Brain microvascular endothelial cell (primary cell): ENCODE measurements around the gene TRMT2A.

Source experiments
- DNase-seq: peaks from one replicate; pipeline ENCODE4 v3.0.0-alpha.2; 2020
- H3K27ac ChIP-seq: fragments of 250-450 bp; sonication (Bioruptor Pico); 2 replicates; pipeline ENCODE4 v1.5.1; 2020; ENCODE audit warnings: mild to moderate bottlenecking, moderate library complexity
- H3K27me3 ChIP-seq: fragments of 250-450 bp; sonication (Bioruptor Pico); replicated peaks from 2 replicates; pipeline ENCODE4 v1.5.1; 2020; ENCODE audit warnings: mild to moderate bottlenecking
- H3K36me3 ChIP-seq: fragments of 250-450 bp; sonication (Bioruptor Pico); replicated peaks from 2 replicates; pipeline ENCODE4 v1.5.1; 2020; ENCODE audit warnings: mild to moderate bottlenecking
- H3K4me3 ChIP-seq: 2 replicates; pipeline ENCODE4 v1.5.1; 2011; ENCODE audit warnings: low read depth, mild to moderate bottlenecking, control low read depth, low read length, moderate library complexity
- in situ Hi-C: cut with HindIII; loops from 2 replicates; pipeline ENCODE4 v1.10.0; 2017; ENCODE audit warnings: low sequenced_read_pairs, low pct_ligation_motif_present
- TF ChIP-seq, protein P1 (sequence below): IDR thresholded peaks from 2 replicates; pipeline ENCODE4 v1.5.1; 2011; ENCODE audit warnings: low read depth, mild to moderate bottlenecking, moderate library complexity, low read length, control low read depth, inconsistent platforms; ENCODE audit errors: missing control alignments

TRMT2A gene

GRCh38 chr22:20156042-20156389 lies 39.0 kb upstream of the TRMT2A start:
- H3K27ac ChIP-seq, result no peak overlapping the region
- in situ Hi-C loops, result no loop called here
- no peak overlapping the region for H3K4me3 ChIP-seq
- TF ChIP-seq, protein P1, sequence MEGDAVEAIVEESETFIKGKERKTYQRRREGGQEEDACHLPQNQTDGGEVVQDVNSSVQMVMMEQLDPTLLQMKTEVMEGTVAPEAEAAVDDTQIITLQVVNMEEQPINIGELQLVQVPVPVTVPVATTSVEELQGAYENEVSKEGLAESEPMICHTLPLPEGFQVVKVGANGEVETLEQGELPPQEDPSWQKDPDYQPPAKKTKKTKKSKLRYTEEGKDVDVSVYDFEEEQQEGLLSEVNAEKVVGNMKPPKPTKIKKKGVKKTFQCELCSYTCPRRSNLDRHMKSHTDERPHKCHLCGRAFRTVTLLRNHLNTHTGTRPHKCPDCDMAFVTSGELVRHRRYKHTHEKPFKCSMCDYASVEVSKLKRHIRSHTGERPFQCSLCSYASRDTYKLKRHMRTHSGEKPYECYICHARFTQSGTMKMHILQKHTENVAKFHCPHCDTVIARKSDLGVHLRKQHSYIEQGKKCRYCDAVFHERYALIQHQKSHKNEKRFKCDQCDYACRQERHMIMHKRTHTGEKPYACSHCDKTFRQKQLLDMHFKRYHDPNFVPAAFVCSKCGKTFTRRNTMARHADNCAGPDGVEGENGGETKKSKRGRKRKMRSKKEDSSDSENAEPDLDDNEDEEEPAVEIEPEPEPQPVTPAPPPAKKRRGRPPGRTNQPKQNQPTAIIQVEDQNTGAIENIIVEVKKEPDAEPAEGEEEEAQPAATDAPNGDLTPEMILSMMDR, result no peak
- no peaks in the 10 kb centered on the region for H3K27me3 ChIP-seq
- H3K36me3 ChIP-seq, result no peaks in the 10 kb centered on the region
- no peak for DNase-seq

- no peaks in the 10 kb centered on the region for H3K27me3 ChIP-seq
- peak overlapping the region; percentile 22 for H3K4me3 ChIP-seq
- H3K36me3 ChIP-seq, result no peaks in the 10 kb centered on the region
- TF ChIP-seq, protein P1, result no peak
- peak; percentile 30 for DNase-seq
- in situ Hi-C loops, result no loop called here
- H3K27ac ChIP-seq, result no peak overlapping the region
These were observed 38.5 kb upstream of the TRMT2A start for GRCh38 chr22:20155330-20156041.

DNA sequence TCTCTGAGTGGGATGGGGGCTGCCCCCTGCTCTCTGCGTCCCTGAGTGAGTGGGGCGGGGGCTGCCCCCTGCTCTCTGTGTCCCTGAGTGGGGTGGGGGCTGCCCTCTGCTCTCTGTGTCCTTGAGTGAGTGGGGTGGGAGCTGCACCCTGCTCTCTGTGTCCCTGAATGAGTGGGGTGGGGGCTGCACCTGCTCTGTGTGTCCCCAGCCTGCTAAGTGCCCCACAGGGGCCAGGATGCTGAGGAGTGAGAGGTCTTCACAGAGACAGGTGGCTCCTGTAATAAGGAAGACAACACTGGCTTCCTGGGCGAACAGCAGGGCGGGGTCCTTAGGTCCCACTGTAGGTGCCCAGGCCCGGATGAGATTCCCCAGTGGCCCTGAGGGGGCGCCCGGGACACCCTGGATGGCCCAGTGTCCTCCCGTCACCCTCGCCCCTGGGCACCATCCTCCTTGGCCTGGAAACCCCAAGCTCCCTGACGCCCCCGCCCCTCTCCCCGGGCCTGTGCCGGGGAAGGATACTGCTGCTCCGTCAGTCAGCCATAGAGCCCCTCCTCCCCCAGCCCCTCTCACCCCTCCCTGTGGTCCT lies 37.7 kb upstream of the TRMT2A start:
- Histone ChIP-seq H3K36me3 (no peaks in the 10 kb centered on the region), H3K27ac (no peak overlapping the region), H3K27me3 (no peaks in the 10 kb centered on the region), H3K4me3 (peak overlapping the region; percentile 22)
- in situ Hi-C loops, result no loop called here
- DNase-seq, result no peak
- TF ChIP-seq, protein P1, result peak; percentile 13

DNA sequence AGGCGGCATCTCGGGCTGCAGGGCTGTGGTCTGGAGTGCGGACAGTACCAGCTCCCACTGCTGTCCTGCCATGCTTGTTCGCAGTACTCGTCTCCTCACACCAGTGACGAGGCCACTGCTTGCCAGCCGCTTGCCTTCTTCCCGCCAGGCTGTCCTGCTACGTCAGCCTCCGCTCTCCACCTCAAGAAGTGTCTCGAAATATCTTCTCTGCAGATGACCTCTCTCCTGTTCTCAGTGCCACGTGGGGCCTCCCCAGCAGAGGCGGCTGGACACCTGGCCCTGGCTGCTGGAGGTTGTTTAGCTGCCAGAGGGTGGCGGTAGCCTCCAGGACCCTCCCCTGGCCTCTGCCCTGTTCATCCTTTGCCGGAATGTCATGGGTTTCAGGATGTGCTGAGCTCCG lies 36.9 kb upstream of the TRMT2A start:
- TF ChIP-seq, protein P1, result no peak
- in situ Hi-C loops, result no loop called here
- H3K36me3 ChIP-seq, result no peaks in the 10 kb centered on the region

DNA sequence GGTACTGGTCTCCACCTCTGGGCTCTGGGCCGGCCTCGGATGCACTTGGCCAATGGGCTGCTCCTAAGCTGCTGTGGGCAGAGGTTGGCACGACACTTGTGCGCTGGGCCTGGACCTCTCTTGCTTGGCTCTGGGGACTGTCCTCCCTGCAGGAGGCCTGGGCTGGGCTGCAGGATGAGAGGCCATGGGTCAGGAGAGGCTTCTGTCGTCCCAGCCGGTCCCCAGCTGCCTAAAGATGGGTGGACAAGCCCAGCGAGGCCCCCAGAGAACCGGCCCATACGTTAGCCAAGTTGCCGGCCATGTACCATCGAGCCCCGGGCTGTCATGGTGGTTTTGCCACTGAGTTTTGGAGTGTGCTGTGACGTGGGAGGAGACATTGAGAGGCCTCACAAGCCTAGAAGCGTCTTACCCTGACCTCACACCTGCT lies 35.5 kb upstream of the TRMT2A start:
- DNase-seq, result no peak
- Histone ChIP-seq H3K27me3 (no peaks in the 10 kb centered on the region), H3K27ac (no peak overlapping the region), H3K4me3 (no peak overlapping the region), H3K36me3 (no peaks in the 10 kb centered on the region)
- TF ChIP-seq, protein P1, result no peak
- in situ Hi-C loops, result no loop called here

More for the DNA sequence above, 36.9 kb upstream of the TRMT2A start:
- Histone ChIP-seq H3K27me3 (no peaks in the 10 kb centered on the region), H3K27ac (no peak overlapping the region), H3K4me3 (no peak overlapping the region)
- DNase-seq, result no peak

- in situ Hi-C loops, result no loop called here
- Histone ChIP-seq H3K27ac (no peak overlapping the region), H3K4me3 (no peak overlapping the region), H3K36me3 (no peaks in the 10 kb centered on the region), H3K27me3 (no peaks in the 10 kb centered on the region)
- TF ChIP-seq, protein P1, result no peak
- no peak for DNase-seq
These were observed 34.2 kb upstream of the TRMT2A start for GRCh38 chr22:20151276-20151588.
